Glutamatergic neuron (in vitro differentiated cells): ENCODE measurements around the gene IFT81. TPM values are rescaled to one million over a fixed set of nuclear protein-coding genes. Genes with fewer than 3 reads are reported as not detected.

Experiments used
- DNase-seq: peaks from one replicate; pipeline ENCODE4 v3.0.0; 2022
- H3K27ac Mint-ChIP-seq: one replicate; pipeline ENCODE4 v1.8.0; 2020; ENCODE audit warnings: mild to moderate bottlenecking, mixed read lengths, inconsistent platforms; ENCODE audit not compliant: unreplicated experiment
- H3K27me3 Mint-ChIP-seq: one replicate; pipeline ENCODE4 v1.8.0; 2020; ENCODE audit warnings: mild to moderate bottlenecking, moderate library complexity, mixed read lengths, inconsistent platforms; ENCODE audit not compliant: unreplicated experiment
- H3K36me3 Mint-ChIP-seq: one replicate; pipeline ENCODE4 v1.8.0; 2020; ENCODE audit warnings: mild to moderate bottlenecking, mixed read lengths, inconsistent platforms; ENCODE audit not compliant: unreplicated experiment
- H3K4me1 Mint-ChIP-seq: one replicate; pipeline ENCODE4 v1.8.0; 2020; ENCODE audit warnings: mild to moderate bottlenecking, low read depth, mixed read lengths, inconsistent platforms; ENCODE audit not compliant: unreplicated experiment
- H3K4me3 Mint-ChIP-seq: one replicate; pipeline ENCODE4 v1.8.0; 2020; ENCODE audit warnings: mild to moderate bottlenecking, mixed read lengths, inconsistent platforms; ENCODE audit not compliant: unreplicated experiment
- H3K9me3 Mint-ChIP-seq: one replicate; pipeline ENCODE4 v1.8.0; 2020; ENCODE audit warnings: mild to moderate bottlenecking, moderate library complexity, mixed read lengths, inconsistent platforms; ENCODE audit not compliant: unreplicated experiment
- long read RNA-seq: library from polyadenylated mRNA; unstranded; transcript quantifications from one replicate; pipeline ENCODE4 v2.0.0, GENCODE V29; 2020; ENCODE audit not compliant: unreplicated experiment
- total RNA-seq: library from RNA; stranded (reverse); fragmentation: NEBNext Ultra II Directional; extraction: Animal tissue kit (Norgen Biotek cat#: 25700); gene quantifications from one replicate; pipeline ENCODE4 v1.2.1, GENCODE V29; 2021; ENCODE audit not compliant: unreplicated experiment
- TF ChIP-seq, protein P1 (sequence below): fragments of 200-600 bp; sonication (generic); IDR thresholded peaks from one replicate; pipeline ENCODE4 v1.5.0; 2021; ENCODE audit not compliant: partially characterized antibody, unreplicated experiment

Gene IFT81, protein sequence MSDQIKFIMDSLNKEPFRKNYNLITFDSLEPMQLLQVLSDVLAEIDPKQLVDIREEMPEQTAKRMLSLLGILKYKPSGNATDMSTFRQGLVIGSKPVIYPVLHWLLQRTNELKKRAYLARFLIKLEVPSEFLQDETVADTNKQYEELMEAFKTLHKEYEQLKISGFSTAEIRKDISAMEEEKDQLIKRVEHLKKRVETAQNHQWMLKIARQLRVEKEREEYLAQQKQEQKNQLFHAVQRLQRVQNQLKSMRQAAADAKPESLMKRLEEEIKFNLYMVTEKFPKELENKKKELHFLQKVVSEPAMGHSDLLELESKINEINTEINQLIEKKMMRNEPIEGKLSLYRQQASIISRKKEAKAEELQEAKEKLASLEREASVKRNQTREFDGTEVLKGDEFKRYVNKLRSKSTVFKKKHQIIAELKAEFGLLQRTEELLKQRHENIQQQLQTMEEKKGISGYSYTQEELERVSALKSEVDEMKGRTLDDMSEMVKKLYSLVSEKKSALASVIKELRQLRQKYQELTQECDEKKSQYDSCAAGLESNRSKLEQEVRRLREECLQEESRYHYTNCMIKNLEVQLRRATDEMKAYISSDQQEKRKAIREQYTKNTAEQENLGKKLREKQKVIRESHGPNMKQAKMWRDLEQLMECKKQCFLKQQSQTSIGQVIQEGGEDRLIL
- total RNA-seq = 27.6 TPM
- long read RNA-seq, transcript IFT81-209 (19 exons, 2,710 nt) = major isoform, 5 of 17 reads
- long read RNA-seq, partial matches to known transcripts = 10 of 17 reads
- long read RNA-seq, other reads (novel, unspliced or antisense) = 1 of 17 reads

DNA sequence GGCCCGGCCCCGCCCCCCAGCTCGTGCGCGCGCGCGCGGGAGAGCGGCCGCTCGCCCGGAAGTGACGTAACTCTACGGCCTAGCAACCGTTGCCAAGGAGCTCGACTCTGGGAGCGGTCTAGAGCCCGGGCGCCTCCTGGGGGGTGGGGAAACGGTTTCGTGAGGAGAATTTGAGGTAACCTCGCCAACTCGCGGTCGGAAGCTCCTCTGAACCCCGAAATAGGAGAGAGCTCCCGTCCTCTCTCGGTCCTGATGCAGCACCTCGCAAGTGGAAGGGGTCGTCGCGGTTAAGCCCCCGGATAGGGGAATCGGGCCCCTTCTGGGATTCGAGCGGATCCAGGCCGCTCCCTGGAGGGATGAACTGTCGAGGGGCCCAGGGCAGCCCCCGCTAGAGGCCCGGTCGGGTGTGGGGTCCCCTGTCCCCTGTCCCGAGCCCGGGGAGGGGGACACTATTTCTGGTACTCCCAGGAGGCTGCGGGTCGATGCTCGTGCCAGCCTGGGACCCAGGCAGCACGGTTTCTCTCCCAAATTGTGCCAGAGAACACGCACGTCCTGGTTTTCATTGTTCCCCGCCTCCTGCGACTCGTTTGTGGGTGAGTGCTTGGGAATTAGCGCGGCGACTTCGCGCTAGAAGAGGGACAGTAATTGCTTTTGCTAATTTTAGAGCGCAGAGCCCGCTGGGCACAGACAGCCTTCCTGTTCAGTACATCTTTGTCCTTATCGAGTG is at the start of gene IFT81:
Gene IFT81 (plus strand): TSS at position 89 of the 727 bp plus-strand sequence. CDS start 3,024 bp downstream, outside the sequence.
- peaks cover 10% of the 10 kb centered on the region for H3K4me1 Mint-ChIP-seq
- DNase-seq = peak; percentile 96
- H3K27ac Mint-ChIP-seq = peak within 1 kb of the TSS; percentile 88
- H3K9me3 Mint-ChIP-seq = peaks cover 6% of the 10 kb centered on the region
- peak within 1 kb of the TSS; percentile 94 for H3K4me3 Mint-ChIP-seq
- TF ChIP-seq, protein P1, sequence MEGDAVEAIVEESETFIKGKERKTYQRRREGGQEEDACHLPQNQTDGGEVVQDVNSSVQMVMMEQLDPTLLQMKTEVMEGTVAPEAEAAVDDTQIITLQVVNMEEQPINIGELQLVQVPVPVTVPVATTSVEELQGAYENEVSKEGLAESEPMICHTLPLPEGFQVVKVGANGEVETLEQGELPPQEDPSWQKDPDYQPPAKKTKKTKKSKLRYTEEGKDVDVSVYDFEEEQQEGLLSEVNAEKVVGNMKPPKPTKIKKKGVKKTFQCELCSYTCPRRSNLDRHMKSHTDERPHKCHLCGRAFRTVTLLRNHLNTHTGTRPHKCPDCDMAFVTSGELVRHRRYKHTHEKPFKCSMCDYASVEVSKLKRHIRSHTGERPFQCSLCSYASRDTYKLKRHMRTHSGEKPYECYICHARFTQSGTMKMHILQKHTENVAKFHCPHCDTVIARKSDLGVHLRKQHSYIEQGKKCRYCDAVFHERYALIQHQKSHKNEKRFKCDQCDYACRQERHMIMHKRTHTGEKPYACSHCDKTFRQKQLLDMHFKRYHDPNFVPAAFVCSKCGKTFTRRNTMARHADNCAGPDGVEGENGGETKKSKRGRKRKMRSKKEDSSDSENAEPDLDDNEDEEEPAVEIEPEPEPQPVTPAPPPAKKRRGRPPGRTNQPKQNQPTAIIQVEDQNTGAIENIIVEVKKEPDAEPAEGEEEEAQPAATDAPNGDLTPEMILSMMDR = no peak
- H3K36me3 Mint-ChIP-seq = peaks cover 4% of the 10 kb centered on the region
- peaks cover 10% of the 10 kb centered on the region for H3K27me3 Mint-ChIP-seq

DNA sequence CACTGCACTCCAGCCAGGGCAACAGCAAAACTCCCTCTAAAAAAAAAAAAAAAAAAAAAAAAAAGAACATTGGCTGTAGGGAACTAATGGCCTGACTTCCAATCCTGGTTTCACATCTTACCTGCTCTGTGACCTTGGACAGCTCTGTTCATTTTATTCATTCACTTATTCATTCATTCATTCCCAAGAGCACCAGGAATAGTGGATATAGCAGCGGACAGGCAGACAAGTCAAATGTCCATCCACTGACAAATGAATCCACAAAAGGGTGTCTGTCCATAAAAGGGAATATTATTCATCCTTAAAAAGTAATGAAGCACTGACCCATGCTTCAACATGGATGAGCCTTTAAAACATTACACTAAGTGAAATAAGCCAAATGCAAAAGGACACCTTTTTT is 48.3 kb upstream of the IFT81 start:
- H3K9me3 Mint-ChIP-seq = peaks cover 3% of the 10 kb centered on the region
- DNase-seq = no peak
- H3K36me3 Mint-ChIP-seq = no peaks in the 10 kb centered on the region
- H3K4me3 Mint-ChIP-seq = no peak overlapping the region
- H3K4me1 Mint-ChIP-seq = peaks cover 8% of the 10 kb centered on the region
- no peak overlapping the region for H3K27ac Mint-ChIP-seq
- TF ChIP-seq, protein P1 = no peak
- H3K27me3 Mint-ChIP-seq = peaks cover 2% of the 10 kb centered on the region

DNA sequence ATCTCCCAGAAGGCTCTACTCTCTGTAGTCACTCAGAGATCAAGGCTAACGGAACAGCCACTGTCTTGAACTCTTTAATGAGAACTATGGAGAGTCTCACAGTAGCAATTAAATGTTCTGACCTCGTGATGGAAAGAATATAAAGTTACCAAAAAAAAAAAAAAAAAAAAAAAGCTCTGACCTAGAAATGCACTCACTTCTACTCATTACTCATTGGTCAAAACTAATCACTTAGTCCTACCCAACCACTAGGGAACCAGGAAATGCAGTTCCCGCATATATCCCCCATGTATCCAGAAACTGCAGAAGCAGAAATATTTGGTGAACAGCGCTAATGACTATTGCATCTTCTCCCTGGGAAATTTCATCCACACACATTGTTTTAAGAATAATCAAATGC is 46.4 kb upstream of the IFT81 start:
- H3K4me1 Mint-ChIP-seq = peaks cover 8% of the 10 kb centered on the region
- no peaks in the 10 kb centered on the region for H3K36me3 Mint-ChIP-seq
- DNase-seq = no peak
- H3K9me3 Mint-ChIP-seq = no peaks in the 10 kb centered on the region
- TF ChIP-seq, protein P1 = no peak
- no peak overlapping the region for H3K4me3 Mint-ChIP-seq
- no peak overlapping the region for H3K27ac Mint-ChIP-seq
- H3K27me3 Mint-ChIP-seq = peaks cover 2% of the 10 kb centered on the region

DNA sequence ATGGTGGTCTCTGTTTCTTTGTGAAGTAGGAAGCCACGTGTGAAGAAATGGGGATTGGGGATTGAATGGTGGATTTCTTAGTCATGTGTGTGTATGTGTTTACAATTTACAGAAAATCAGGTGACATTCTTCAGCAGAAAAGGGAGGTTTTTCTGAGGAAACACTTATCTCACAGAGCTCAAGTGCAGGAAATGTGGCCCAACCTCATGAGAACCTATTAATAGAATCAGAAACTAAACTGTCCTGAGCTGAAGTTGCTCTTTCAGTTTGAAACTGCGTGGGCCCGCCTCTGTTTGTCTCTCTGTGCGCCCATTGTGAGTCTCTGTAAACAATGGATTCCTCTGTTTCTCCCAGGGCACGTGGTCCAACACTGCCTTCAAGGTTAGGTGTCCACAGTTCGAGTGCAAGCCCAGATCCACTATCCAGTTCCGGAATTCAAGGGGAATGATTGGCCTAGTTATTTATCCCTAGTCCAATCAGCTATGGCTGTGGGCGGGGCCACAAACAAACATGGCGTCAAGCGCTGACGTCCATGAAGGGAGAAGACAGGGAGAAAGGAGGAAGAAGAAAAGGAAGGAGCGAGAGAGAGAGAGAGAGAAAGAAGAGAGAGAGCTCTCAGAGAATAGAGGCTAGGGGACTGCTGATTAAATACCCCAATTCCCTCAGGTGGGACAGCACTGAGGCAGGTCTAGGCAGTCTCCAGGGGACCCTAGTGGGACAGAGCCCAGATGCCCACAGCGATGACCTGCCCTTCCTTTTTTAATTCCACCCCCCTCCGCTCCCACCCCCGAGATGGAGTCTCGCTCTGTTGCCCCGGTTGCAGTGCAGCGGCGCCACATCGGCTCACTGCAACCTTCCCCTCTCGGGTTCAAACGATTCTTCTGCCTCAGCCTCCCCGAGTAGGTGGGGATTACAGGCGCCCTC is 44.4 kb upstream of the IFT81 start:
- Mint-ChIP-seq H3K9me3 (no peaks in the 10 kb centered on the region), H3K27me3 (peaks cover 2% of the 10 kb centered on the region), H3K36me3 (no peaks in the 10 kb centered on the region), H3K4me3 (no peak overlapping the region), H3K4me1 (no peaks in the 10 kb centered on the region), H3K27ac (no peak overlapping the region)
- no peak for DNase-seq
- TF ChIP-seq, protein P1 = no peak
